Thymus (tissue), 11 donors: ENCODE data around the gene PCDHB3. TPM values are rescaled to one million over a fixed set of nuclear protein-coding genes. Genes with fewer than 3 reads are reported as not detected.
"Not testable (repeated sequence)": the region's sequence is repeated elsewhere in the genome, so short reads cannot be mapped to it uniquely, and the experiment has no call there.

ENCODE experiments used
- DNase-seq, 9 donors: peaks; one replicate each; pipeline ENCODE4 v3.0.0-alpha.2; 2013; ENCODE audit warnings: low spot score in 9 of 9, low read depth in 6 of 9, missing footprints in 1 of 9
- H3K27ac ChIP-seq, 2 donors: one replicate each; pipeline ENCODE4 v1.5.1; 2013; ENCODE audit warnings: control low read depth in 1 of 2, low read depth in 1 of 2, low read length in 1 of 2, mild to moderate bottlenecking in 1 of 2, moderate library complexity in 1 of 2
- H3K27me3 ChIP-seq, 2 donors: one replicate each; pipeline ENCODE4 v1.5.1; 2013; ENCODE audit warnings: low read length in 1 of 2; ENCODE audit not compliant: control insufficient read depth in 2 of 2, insufficient read depth in 1 of 2
- H3K36me3 ChIP-seq, 2 donors: one replicate each; pipeline ENCODE4 v1.5.1; 2013; ENCODE audit warnings: low read length in 1 of 2, mild to moderate bottlenecking in 1 of 2, moderate library complexity in 1 of 2; ENCODE audit not compliant: control insufficient read depth in 2 of 2, insufficient read depth in 2 of 2
- H3K4me1 ChIP-seq, 2 donors: one replicate each; pipeline ENCODE4 v1.5.1; 2013; ENCODE audit warnings: low read length in 2 of 2; ENCODE audit not compliant: control insufficient read depth in 2 of 2, insufficient read depth in 2 of 2
- H3K4me3 ChIP-seq, 2 donors: one replicate each; pipeline ENCODE4 v1.5.1; 2013; ENCODE audit warnings: low read length in 2 of 2, control low read depth in 1 of 2, mild to moderate bottlenecking in 1 of 2
- H3K9me3 ChIP-seq, 2 donors: one replicate each; pipeline ENCODE4 v1.5.1; 2013; ENCODE audit warnings: low read length in 1 of 2, mild to moderate bottlenecking in 1 of 2; ENCODE audit not compliant: control insufficient read depth in 2 of 2, insufficient read depth in 1 of 2
- WGBS: extraction: QIAGEN DNeasy Blood & Tissue Kit; methylation state at CpG from one replicate; pipeline ENCODE4 v1.1.7; 2013; 5-methylcytosine and 5-hydroxymethylcytosine counted together
- polyA plus RNA-seq: library from polyadenylated mRNA; stranded (reverse); fragments of 200-250 nt; gene quantifications from one replicate; pipeline ENCODE4 v1.2.3, GENCODE V29; 2013
- total RNA-seq: library from RNA; stranded (reverse); fragments of 120-200 nt; gene quantifications from one replicate; pipeline ENCODE4 v1.2.4, GENCODE V29; 2013
- donor health status: healthy.

Gene PCDHB3
- total and polyA plus RNA-seq, 2 donors: 0.09 to 0.11 TPM

DNA sequence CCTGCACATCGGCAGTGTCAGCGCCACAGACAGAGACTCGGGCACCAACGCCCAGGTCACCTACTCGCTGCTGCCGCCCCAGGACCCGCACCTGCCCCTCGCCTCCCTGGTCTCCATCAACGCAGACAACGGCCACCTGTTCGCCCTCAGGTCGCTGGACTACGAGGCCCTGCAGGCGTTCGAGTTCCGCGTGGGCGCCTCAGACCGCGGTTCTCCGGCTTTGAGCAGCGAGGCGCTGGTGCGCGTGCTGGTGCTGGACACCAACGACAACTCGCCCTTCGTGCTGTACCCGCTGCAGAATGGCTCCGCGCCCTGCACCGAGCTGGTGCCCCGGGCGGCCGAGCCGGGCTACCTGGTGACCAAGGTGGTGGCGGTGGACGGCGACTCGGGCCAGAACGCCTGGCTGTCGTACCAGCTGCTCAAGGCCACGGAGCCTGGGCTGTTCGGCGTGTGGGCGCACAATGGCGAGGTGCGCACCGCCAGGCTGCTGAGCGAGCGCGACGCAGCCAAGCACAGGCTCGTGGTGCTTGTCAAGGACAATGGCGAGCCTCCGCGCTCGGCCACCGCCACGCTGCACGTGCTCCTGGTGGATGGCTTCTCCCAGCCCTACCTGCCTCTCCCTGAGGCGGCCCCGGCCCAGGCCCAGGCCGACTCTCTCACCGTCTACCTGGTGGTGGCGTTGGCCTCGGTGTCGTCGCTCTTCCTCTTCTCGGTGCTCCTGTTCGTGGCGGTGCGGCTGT lies 23.3 kb downstream of the PCDHB3 start:
- WGBS: 43% methylated on average over 67 of the region's 73 CpGs
- DNase-seq, H3K27ac ChIP-seq, H3K4me3 ChIP-seq, H3K36me3 ChIP-seq, H3K9me3 ChIP-seq, H3K4me1 ChIP-seq: not testable (repeated sequence)
- H3K27me3 ChIP-seq: peaks cover 0 to 10% of the 10 kb centered on the region in 2 donors

DNA sequence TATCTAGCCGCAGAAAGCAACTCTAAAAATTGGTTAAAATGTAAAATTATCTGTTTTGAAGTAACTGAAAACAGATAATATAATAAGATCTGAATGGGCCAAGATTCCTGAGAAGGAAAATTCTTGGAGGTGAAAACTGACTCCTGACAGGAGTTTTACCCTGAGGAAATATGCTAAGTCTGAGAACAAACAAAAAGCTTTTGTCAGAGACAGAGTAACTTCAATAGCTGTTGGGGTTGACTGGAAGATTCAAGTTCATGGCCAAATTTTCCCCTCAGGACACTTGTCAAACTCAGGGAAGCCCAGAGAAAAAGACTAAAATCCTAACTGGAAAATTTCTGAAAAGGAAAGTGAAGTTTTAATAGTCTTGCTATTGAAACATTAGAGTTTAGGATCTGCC lies 27.0 kb downstream of the PCDHB3 start:
- H3K27ac ChIP-seq: no peak overlapping the region
- no peaks in the 10 kb centered on the region for H3K9me3 ChIP-seq
- H3K4me3 ChIP-seq: no peak overlapping the region
- WGBS: 93% methylated on average over 1 of the region's 1 CpG
- H3K36me3 ChIP-seq: no peaks in the 10 kb centered on the region
- DNase-seq: no peak
- H3K4me1 ChIP-seq: no peaks in the 10 kb centered on the region
- peaks cover 0 to 5% of the 10 kb centered on the region in 2 donors for H3K27me3 ChIP-seq

DNA sequence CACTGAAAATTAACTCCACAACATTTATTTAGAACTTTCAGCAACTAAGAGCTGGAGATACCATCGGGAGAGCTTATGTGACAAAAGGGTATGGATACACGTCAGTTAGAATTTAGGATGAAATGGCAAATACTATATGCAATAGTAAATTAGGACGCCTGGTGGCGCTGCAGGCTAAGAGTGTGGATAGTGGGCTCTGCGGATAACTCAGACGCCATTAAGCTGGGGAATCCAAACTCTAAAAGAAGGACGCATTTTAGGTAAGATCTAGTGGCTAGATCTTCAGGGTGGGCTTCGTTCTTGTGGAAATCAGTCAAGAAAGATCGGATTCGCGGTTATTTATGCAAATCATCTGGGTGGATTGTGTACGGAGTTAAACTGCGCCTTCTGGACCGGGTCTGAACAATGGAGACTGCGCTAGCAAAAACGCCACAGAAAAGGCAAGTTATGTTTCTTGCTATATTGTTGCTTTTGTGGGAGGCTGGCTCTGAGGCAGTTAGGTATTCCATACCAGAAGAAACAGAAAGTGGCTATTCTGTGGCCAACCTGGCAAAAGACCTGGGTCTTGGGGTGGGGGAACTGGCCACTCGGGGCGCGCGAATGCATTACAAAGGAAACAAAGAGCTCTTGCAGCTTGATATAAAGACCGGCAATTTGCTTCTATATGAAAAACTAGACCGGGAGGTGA lies 34.9 kb downstream of the PCDHB3 start, which contains the start of gene PCDHB5:
TSS of gene PCDHB5 (plus strand) at position 177 of the 688 bp plus-strand sequence. CDS start at position 406, 229 bp downstream.
- Histone ChIP-seq H3K9me3 (peaks cover 2 to 13% of the 10 kb centered on the region in 2 donors), H3K4me1 (no peaks in the 10 kb centered on the region), H3K27ac (no peak within 1 kb of the TSS), H3K4me3 (no peak within 1 kb of the TSS), H3K36me3 (no peaks in the 10 kb centered on the region), H3K27me3 (peaks cover 0 to 20% of the 10 kb centered on the region in 2 donors)
- 25% methylated on average over 22 of the region's 22 CpGs for WGBS
- no peak for DNase-seq

DNA sequence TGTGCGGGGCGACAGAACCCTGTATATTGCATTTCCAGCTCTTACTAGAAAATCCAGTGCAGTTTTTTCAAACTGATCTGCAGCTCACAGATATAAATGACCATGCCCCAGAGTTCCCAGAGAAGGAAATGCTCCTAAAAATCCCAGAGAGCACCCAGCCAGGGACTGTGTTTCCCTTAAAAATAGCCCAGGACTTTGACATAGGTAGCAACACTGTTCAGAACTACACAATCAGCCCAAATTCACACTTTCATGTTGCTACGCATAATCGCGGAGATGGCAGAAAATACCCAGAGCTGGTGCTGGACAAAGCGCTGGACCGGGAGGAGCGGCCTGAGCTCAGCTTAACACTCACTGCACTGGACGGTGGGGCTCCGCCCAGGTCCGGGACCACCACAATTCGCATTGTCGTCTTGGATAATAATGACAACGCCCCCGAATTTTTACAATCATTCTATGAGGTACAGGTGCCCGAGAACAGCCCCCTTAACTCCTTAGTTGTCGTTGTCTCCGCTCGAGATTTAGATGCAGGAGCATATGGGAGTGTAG lies 35.5 kb downstream of the PCDHB3 start:
- no peaks in the 10 kb centered on the region for H3K4me1 ChIP-seq
- H3K9me3 ChIP-seq: peaks cover 2 to 13% of the 10 kb centered on the region in 2 donors
- no peaks in the 10 kb centered on the region for H3K36me3 ChIP-seq
- H3K27me3 ChIP-seq: peaks cover 0 to 20% of the 10 kb centered on the region in 2 donors
- WGBS: 54% methylated on average over 19 of the region's 19 CpGs
- no peak for DNase-seq
- no peak overlapping the region for H3K27ac ChIP-seq
- no peak overlapping the region for H3K4me3 ChIP-seq

DNA sequence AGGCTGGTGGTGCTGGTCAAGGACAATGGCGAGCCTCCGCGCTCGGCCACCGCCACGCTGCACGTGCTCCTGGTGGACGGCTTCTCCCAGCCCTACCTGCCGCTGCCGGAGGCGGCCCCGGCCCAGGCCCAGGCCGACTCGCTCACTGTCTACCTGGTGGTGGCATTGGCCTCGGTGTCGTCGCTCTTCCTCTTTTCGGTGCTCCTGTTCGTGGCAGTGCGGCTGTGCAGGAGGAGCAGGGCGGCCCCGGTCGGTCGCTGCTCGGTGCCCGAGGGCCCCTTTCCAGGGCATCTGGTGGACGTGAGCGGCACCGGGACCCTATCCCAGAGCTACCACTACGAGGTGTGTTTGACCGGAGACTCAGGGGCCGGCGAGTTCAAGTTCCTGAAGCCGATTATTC lies 37.1 kb downstream of the PCDHB3 start:
- peaks cover 0 to 20% of the 10 kb centered on the region in 2 donors for H3K27me3 ChIP-seq
- H3K27ac ChIP-seq, H3K4me3 ChIP-seq, H3K36me3 ChIP-seq, H3K4me1 ChIP-seq, DNase-seq: not testable (repeated sequence)
- WGBS: 55% methylated on average over 33 of the region's 34 CpGs
- peaks cover 2 to 13% of the 10 kb centered on the region in 2 donors for H3K9me3 ChIP-seq

DNA sequence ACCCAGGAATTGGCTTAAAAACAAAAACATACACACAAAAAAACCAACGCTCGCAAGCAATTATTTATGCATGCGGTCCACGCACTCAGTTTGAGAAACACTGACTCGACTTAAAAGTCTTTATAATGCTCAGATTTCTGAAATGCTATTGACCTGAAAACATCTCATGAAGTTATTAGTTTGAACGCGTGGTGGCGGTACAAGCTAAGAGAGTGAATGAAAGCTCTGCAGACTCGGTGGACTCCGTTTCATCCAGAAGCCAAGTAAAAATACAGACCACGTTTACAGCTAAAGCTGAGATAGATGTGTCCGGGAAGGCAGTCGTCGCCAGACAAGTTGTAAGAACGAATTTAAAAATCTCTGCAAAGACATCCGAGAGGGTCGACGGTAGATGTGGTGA lies 49.5 kb downstream of the PCDHB3 start, which contains the start of gene PCDHB6:
TSS of gene PCDHB6 (plus strand) at position 246 of the 400 bp plus-strand sequence. CDS start 201 bp downstream, outside the sequence.
- no peak for DNase-seq
- H3K9me3 ChIP-seq: peaks cover 0 to 2% of the 10 kb centered on the region in 2 donors
- no peaks in the 10 kb centered on the region for H3K36me3 ChIP-seq
- H3K27ac ChIP-seq: no peak within 1 kb of the TSS
- H3K27me3 ChIP-seq: peaks cover 0 to 16% of the 10 kb centered on the region in 2 donors
- H3K4me1 ChIP-seq: no peaks in the 10 kb centered on the region
- H3K4me3 ChIP-seq: no peak within 1 kb of the TSS
- WGBS: 22% methylated on average over 18 of the region's 18 CpGs

DNA sequence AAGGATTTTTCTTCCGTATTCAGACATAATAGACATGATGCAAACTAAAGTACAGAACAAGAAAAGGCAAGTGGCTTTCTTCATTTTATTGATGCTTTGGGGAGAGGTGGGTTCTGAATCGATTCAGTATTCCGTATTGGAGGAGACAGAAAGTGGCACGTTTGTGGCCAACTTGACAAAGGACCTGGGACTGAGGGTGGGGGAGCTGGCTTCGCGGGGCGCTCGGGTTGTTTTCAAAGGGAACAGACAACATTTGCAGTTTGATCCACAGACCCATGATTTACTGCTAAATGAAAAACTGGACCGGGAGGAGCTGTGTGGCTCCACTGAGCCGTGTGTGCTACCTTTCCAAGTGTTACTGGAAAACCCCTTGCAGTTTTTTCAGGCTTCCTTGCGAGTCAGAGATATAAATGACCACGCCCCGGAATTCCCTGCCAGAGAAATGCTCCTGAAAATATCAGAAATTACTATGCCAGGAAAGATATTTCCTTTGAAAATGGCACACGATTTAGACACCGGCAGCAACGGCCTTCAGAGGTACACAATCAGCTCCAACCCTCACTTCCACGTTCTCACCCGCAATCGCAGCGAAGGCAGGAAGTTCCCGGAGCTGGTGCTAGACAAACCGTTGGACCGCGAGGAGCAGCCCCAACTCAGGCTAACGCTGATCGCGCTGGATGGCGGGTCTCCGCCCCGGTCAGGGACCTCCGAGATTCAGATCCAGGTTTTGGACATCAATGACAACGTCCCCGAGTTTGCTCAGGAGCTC lies 50.1 kb downstream of the PCDHB3 start:
- Histone ChIP-seq H3K27me3 (peaks cover 0 to 16% of the 10 kb centered on the region in 2 donors), H3K4me1 (no peaks in the 10 kb centered on the region), H3K27ac (no peak overlapping the region), H3K36me3 (no peaks in the 10 kb centered on the region), H3K9me3 (peaks cover 0 to 2% of the 10 kb centered on the region in 2 donors), H3K4me3 (no peak overlapping the region)
- DNase-seq: no peak
- WGBS: 49% methylated on average over 33 of the region's 33 CpGs

DNA sequence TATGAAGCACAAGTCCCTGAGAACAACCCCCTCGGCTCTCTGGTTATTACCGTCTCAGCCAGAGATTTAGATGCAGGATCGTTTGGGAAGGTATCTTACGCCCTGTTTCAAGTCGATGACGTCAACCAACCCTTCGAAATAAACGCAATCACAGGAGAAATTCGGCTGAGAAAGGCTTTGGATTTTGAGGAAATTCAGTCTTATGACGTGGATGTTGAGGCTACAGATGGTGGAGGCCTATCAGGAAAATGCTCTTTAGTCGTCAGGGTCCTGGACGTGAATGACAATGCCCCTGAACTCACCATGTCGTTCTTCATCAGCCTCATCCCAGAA lies 50.7 kb downstream of the PCDHB3 start:
- peaks cover 0 to 2% of the 10 kb centered on the region in 2 donors for H3K9me3 ChIP-seq
- 40% methylated on average over 13 of the region's 13 CpGs for WGBS

More for the DNA sequence above, 50.7 kb downstream of the PCDHB3 start:
- Histone ChIP-seq H3K27me3 (peaks cover 0 to 18% of the 10 kb centered on the region in 2 donors), H3K36me3 (no peaks in the 10 kb centered on the region), H3K4me3 (no peak overlapping the region), H3K4me1 (no peaks in the 10 kb centered on the region), H3K27ac (no peak overlapping the region)
- no peak for DNase-seq
